ENCODE results near the gene PMEPA1. TPM values are rescaled to one million over a fixed set of nuclear protein-coding genes. Genes with fewer than 3 reads are reported as not detected.

Gene PMEPA1
- total and polyA plus RNA-seq, 2 donors (not counting 3 experiments of a cell fraction or from before 2014, with no cell fraction given): 31.6 to 33.2 TPM

- DNase-seq (ENCODE audit: low read depth, low spot score) (no peak), FAIRE-seq (no peak)
- H3K4me3 ChIP-seq (replicated peaks in 1 of 3; ENCODE audit: insufficient read depth in 1 of 3, low read depth in 1 of 3, low read length in 3 of 3): no peak overlapping the region
- no peaks in the 10 kb centered on the region for H3K9me3 ChIP-seq (replicated peaks; ENCODE audit: control insufficient read depth, insufficient read depth, low read length)
- H3K79me2 ChIP-seq (ENCODE audit: control insufficient read depth, insufficient read depth, low read length): no peaks in the 10 kb centered on the region
- H2AFZ ChIP-seq (ENCODE audit: low read depth, low read length): no peak overlapping the region
- H3K4me2 ChIP-seq (ENCODE audit: insufficient read depth, low read length): no peak overlapping the region
- H3K27ac ChIP-seq (ENCODE audit: insufficient read depth, low read depth, low read length): no peak overlapping the region
- no peaks in the 10 kb centered on the region for H3K36me3 ChIP-seq (ENCODE audit: control insufficient read depth in 2 of 2, extremely low read depth in 1 of 2, insufficient read depth in 2 of 2, low read length in 2 of 2)
- CTCF ChIA-PET: interaction anchor here (0.7 to 5.5 kb wide), 32 partner anchors 8 to 588 kb away, joined by 3 to 83 read pairs (median 4); no protein-coding TSS in a partner anchor
- H3K9ac ChIP-seq (replicated peaks; ENCODE audit: extremely low read depth, insufficient read depth, low read length): no peak overlapping the region
- H3K27me3 ChIP-seq (ENCODE audit: control insufficient read depth in 2 of 2, insufficient read depth in 2 of 2, low read length in 2 of 2): no peaks in the 10 kb centered on the region
- H3K4me1 ChIP-seq (ENCODE audit: control insufficient read depth, extremely low read depth, insufficient read depth, low read length): peaks cover 1% of the 10 kb centered on the region
- intact Hi-C loops (cut with micrococcal nuclease) (loop anchor here (1.0 to 2.0 kb wide), 4 partner anchors 32 to 557 kb away; no protein-coding TSS in a partner anchor), dilution Hi-C loops (cut with MboI; ENCODE audit: extremely low pct_ligation_motif_present, low sequenced_read_pairs) (no loop called here)
- no peaks in the 10 kb centered on the region for H4K20me1 ChIP-seq (replicated peaks; ENCODE audit: control insufficient read depth, extremely low read depth, insufficient read depth, low read length)
- POLR2A ChIA-PET: no interaction called here
- BruUV-seq (replicated peaks): no TSS peak
- H3K9me1 ChIP-seq (replicated peaks; ENCODE audit: control insufficient read depth, extremely low read depth, insufficient read depth, low read length): no peaks in the 10 kb centered on the region
- TF ChIP-seq MYC (IDR thresholded peaks at IDR 0.05; ENCODE audit: low read depth, low read length) (no peak), FOS (IDR thresholded peaks at IDR 0.05; ENCODE audit: borderline replicate concordance, insufficient read depth, low read length) (no peak), CTCF (IDR thresholded peaks at IDR 0.05; ENCODE audit: extremely low read depth in 1 of 2, insufficient read depth in 1 of 2, low read depth in 1 of 2, low read length in 2 of 2) (no peak), POLR2A (IDR thresholded peaks at IDR 0.05; ENCODE audit: low read depth, low read length) (no peak), POLR2AphosphoS5 (IDR thresholded peaks at IDR 0.05; ENCODE audit: insufficient read depth, low read depth, low read length) (no peak)
These were observed 87.6 kb downstream of the PMEPA1 start for GRCh38 chr20:57622201-57622570.

Data from endothelial cell of umbilical vein (primary cell).